Breast epithelium (tissue), 4 donors: ENCODE results near the gene FLCN. TPM values are rescaled to one million over a fixed set of nuclear protein-coding genes. Genes with fewer than 3 reads are reported as not detected.
A peak's percentile ranks its signal among the peaks of the same experiment; 100 is the strongest.

ENCODE experiments used
- DNase-seq, 2 donors: peaks; one replicate each; pipeline ENCODE4 v3.0.0-alpha.2; 2019; ENCODE audit warnings: low spot score in 2 of 2
- H3K27ac ChIP-seq, 2 donors: fragments of 200-600 bp; sonication (generic) in 1 of 2; one replicate each; pipeline ENCODE4 v1.5.1; 2016 to 2019; ENCODE audit warnings: mild to moderate bottlenecking in 1 of 2
- H3K27me3 ChIP-seq, 2 donors: fragments of 200-600 bp; sonication (generic) in 1 of 2; one replicate each; pipeline versions ENCODE4 v1.5.1 to v1.6.0; 2017 to 2019; ENCODE audit warnings: control low read depth in 1 of 2, mild to moderate bottlenecking in 1 of 2
- H3K36me3 ChIP-seq: fragments of 200-600 bp; one replicate; pipeline ENCODE4 v1.5.1; 2019
- H3K4me1 ChIP-seq, 2 donors: fragments of 200-600 bp; sonication (generic); one replicate each; pipeline ENCODE4 v1.5.1; 2016 to 2019; ENCODE audit warnings: control low read depth in 1 of 2
- H3K4me3 ChIP-seq, 3 donors: fragments of 200-600 bp; sonication (generic); 1 replicate in 2 of 3; 2 replicates in 1 of 3; pipeline ENCODE4 v1.5.1; 2016 to 2019; ENCODE audit warnings: mild to moderate bottlenecking in 3 of 3, moderate library complexity in 2 of 3
- H3K9me3 ChIP-seq, 2 donors: fragments of 200-600 bp; sonication (generic) in 1 of 2; one replicate each; pipeline ENCODE4 v1.5.1; 2016 to 2019; ENCODE audit warnings: control low read depth in 1 of 2
- CTCF ChIP-seq, 3 donors: fragments of 450-650 bp; IDR thresholded peaks; one replicate each; pipeline ENCODE4 v1.5.1; 2016 to 2017; ENCODE audit warnings: antibody characterized with exemption in 3 of 3, mild to moderate bottlenecking in 3 of 3, moderate library complexity in 3 of 3
- POLR2A ChIP-seq: fragments of 450-650 bp; IDR thresholded peaks from one replicate; pipeline ENCODE4 v1.6.1; 2016; ENCODE audit warnings: antibody characterized with exemption, mild to moderate bottlenecking, moderate library complexity
- POLR2AphosphoS5 ChIP-seq, 3 donors: sonication (generic); formaldehyde crosslinking; IDR thresholded peaks; one replicate each; pipeline ENCODE4 v1.6.1; 2017; ENCODE audit warnings: antibody characterized with exemption in 3 of 3
- intact Hi-C: fragments of 100-400 bp; cut with DNase I; formaldehyde crosslinking; loops from one replicate; pipeline ENCODE4 v1.15.1; 2023; ENCODE audit warnings: low total_unique reads
- total RNA-seq, 3 donors: library from RNA; depleted of rRNA; stranded (reverse); fragments of >200 nt; gene quantifications; one replicate each; pipeline ENCODE4 v1.1.0, GENCODE V29; 2016

FLCN gene
- total RNA-seq, 3 donors from 2014 or later = 39.7 to 61.1 (median 57.0) TPM

DNA sequence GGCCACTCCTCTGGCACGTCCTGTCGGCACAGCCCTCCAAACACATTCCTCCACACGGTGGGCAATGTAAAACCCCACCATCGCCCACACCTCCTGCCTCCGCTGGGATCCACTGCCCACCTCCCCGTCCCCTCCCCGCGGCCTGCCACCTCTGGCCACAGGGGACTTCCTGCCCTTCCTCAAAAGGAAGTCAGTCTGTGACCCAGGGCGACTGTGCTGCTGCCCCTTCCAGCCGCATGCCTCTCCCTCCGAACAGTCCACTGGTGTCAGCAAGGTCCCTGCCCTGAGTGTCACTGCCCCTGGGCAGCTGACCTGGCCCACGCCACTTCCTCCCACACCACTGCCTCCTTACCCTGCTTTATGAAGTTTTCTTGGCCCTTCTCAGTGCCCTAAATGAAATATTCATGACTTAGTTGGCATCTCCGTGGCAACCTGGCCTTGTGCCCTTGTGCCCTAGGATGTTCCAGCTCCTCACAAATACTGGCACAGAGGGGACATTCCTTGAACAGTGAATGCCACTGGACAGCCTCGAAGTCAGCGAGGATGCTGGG is 32.9 kb downstream of the FLCN start:
- intact Hi-C loops = no loop called here
- TF ChIP-seq POLR2AphosphoS5 (IDR thresholded peaks at IDR 0.05) (peak in 2 of 3 donors; percentile 11 to 54), POLR2A (no peak)
- Histone ChIP-seq H3K27ac (peak overlapping the region; percentile 83 to 93), H3K36me3 (no peaks in the 10 kb centered on the region), H3K4me1 (peaks cover 8 to 19% of the 10 kb centered on the region in 2 donors), H3K27me3 (no peaks in the 10 kb centered on the region), H3K4me3 (peak overlapping the region in 1 of 3 donors; percentile 74), H3K9me3 (no peaks in the 10 kb centered on the region)
- DNase-seq = peak; percentile 72 to 85

- no peak for DNase-seq
- peaks cover 8 to 19% of the 10 kb centered on the region in 2 donors for H3K4me1 ChIP-seq
Observed at GRCh38 chr17:17203173-17203730, 33.7 kb downstream of the FLCN start.

GRCh38 chr17:17201907-17202306 is 35.1 kb downstream of the FLCN start:
- Histone ChIP-seq H3K36me3 (no peaks in the 10 kb centered on the region), H3K4me1 (peaks cover 8 to 19% of the 10 kb centered on the region in 2 donors), H3K9me3 (no peaks in the 10 kb centered on the region), H3K4me3 (no peak overlapping the region), H3K27ac (no peak overlapping the region), H3K27me3 (no peaks in the 10 kb centered on the region)
- no peak for DNase-seq
- intact Hi-C loops = no loop called here
- TF ChIP-seq POLR2A = no peak
- no peak for TF ChIP-seq POLR2AphosphoS5 (IDR thresholded peaks at IDR 0.05)
- no peak for TF ChIP-seq CTCF (IDR thresholded peaks at IDR 0.05)

More at GRCh38 chr17:17203173-17203730, 33.7 kb downstream of the FLCN start:
- peak overlapping the region; percentile 83 to 93 for H3K27ac ChIP-seq
- no peak overlapping the region for H3K4me3 ChIP-seq
- intact Hi-C loops = no loop called here
- TF ChIP-seq POLR2AphosphoS5 (IDR thresholded peaks at IDR 0.05) (no peak), POLR2A (no peak), CTCF (IDR thresholded peaks at IDR 0.05) (no peak)
- H3K9me3 ChIP-seq = no peaks in the 10 kb centered on the region
- no peaks in the 10 kb centered on the region for H3K27me3 ChIP-seq
- no peaks in the 10 kb centered on the region for H3K36me3 ChIP-seq

GRCh38 chr17:17201271-17201670 is 35.7 kb downstream of the FLCN start:
- TF ChIP-seq POLR2A (no peak), POLR2AphosphoS5 (IDR thresholded peaks at IDR 0.05) (no peak), CTCF (IDR thresholded peaks at IDR 0.05) (no peak)
- Histone ChIP-seq H3K27me3 (no peaks in the 10 kb centered on the region), H3K27ac (no peak overlapping the region), H3K9me3 (no peaks in the 10 kb centered on the region), H3K4me1 (peaks cover 5 to 19% of the 10 kb centered on the region in 2 donors), H3K36me3 (no peaks in the 10 kb centered on the region), H3K4me3 (no peak overlapping the region)
- intact Hi-C loops = no loop called here
- no peak for DNase-seq

- H3K9me3 ChIP-seq = no peaks in the 10 kb centered on the region
- H3K4me1 ChIP-seq = peaks cover 5 to 19% of the 10 kb centered on the region in 2 donors
- no peaks in the 10 kb centered on the region for H3K27me3 ChIP-seq
- H3K27ac ChIP-seq = no peak overlapping the region
- H3K4me3 ChIP-seq = no peak overlapping the region
- no peak for DNase-seq
- no peaks in the 10 kb centered on the region for H3K36me3 ChIP-seq
- TF ChIP-seq POLR2A (no peak), CTCF (IDR thresholded peaks at IDR 0.05) (no peak), POLR2AphosphoS5 (IDR thresholded peaks at IDR 0.05) (no peak)
- intact Hi-C loops = no loop called here
Observed at GRCh38 chr17:17200831-17201230, 36.1 kb downstream of the FLCN start.
